HCT116 (cell line): ENCODE data around the gene OR8G5. TPM values are rescaled to one million over a fixed set of nuclear protein-coding genes. Genes with fewer than 3 reads are reported as not detected.
"Not testable (repeated sequence)": the region's sequence is repeated elsewhere in the genome, so short reads cannot be mapped to it uniquely, and the experiment has no call there.

Source experiments
- ATAC-seq: fragments of 200-7000 bp; cut with Tn5 transposase; 2 replicates; pipeline ENCODE4 v1.9.1; 2020; ENCODE audit warnings: mild to moderate bottlenecking, moderate library complexity
- BruUV-seq: library from RNA; stranded (reverse); fragments of 400-500 nt; replicated peaks from 2 replicates; lab custom pipeline; 2021; lab: Mats Ljungman, UMichigan
- CTCF ChIA-PET: fragments of 300-600 bp; sonication (Branson Sonifier 250); formaldehyde crosslinking; loops from one replicate; lab custom pipeline; 2021; ENCODE audit warnings: antibody characterized with exemption; lab: Charles Lee
- POLR2A ChIA-PET: fragments of 300-600, 350-600 bp; sonication (Branson Sonifier 250); formaldehyde crosslinking; loops from one replicate; lab custom pipeline; 2021; ENCODE audit warnings: antibody characterized with exemption; lab: Charles Lee
- RAD21 ChIA-PET, 2 experiments: fragments of 300-600 bp; sonication (Branson Sonifier 250); formaldehyde crosslinking; loops; one replicate each; lab custom pipeline; 2023; ENCODE audit warnings: low total read pairs in 2 of 2; ENCODE audit not compliant: uncharacterized antibody in 2 of 2, unreplicated experiment in 2 of 2, low non-redundant PET in 1 of 2; lab: Charles Lee
- DNase-seq: peaks from one replicate; pipeline ENCODE4 v3.0.0-alpha.2; 2010; ENCODE audit warnings: low read depth, low spot score
- H2AFZ ChIP-seq: fragments of 200-600 bp; shearing (Covaris generic), sonication (generic); 2 replicates; pipeline ENCODE4 v1.6.1; 2017; ENCODE audit warnings: low read depth, mixed run types, mixed read lengths, antibody characterized with exemption, low read length; ENCODE audit not compliant: poor library complexity, severe bottlenecking
- H3K27ac ChIP-seq: 2 replicates; pipeline ENCODE4 v1.5.1; 2012; ENCODE audit warnings: low read depth, low read length
- H3K27me3 ChIP-seq: fragments of 200-600 bp; sonication (generic); 2 replicates; pipeline ENCODE4 v1.6.1; 2016; ENCODE audit warnings: mixed run types, low read length, mixed read lengths; ENCODE audit not compliant: insufficient read depth
- H3K36me3 ChIP-seq, 2 experiments: fragments of 200-500 bp in 1 of 2; fragments of 200-600 bp in 1 of 2; sonication (Bioruptor generic) in 1 of 2; sonication (generic) in 1 of 2; 2 replicates each; pipeline versions ENCODE4 v1.5.1 to v1.6.1; 2014 to 2016; ENCODE audit warnings: low read length in 2 of 2, inconsistent platforms in 1 of 2, mixed read lengths in 1 of 2, mixed run types in 1 of 2; ENCODE audit not compliant: insufficient read depth in 2 of 2, control insufficient read depth in 1 of 2
- H3K4me1 ChIP-seq, 2 experiments: fragments of 200-600 bp in 1 of 2; sonication (generic) in 1 of 2; 2 replicates each; pipeline versions ENCODE4 v1.5.1 to v1.6.1; 2012 to 2017; ENCODE audit warnings: low read length in 2 of 2, inconsistent platforms in 1 of 2, mild to moderate bottlenecking in 1 of 2, mixed read lengths in 1 of 2, mixed run types in 1 of 2, moderate library complexity in 1 of 2; ENCODE audit not compliant: insufficient read depth in 2 of 2, control insufficient read depth in 1 of 2
- H3K4me2 ChIP-seq: fragments of 200-600 bp; sonication (generic); 2 replicates; pipeline ENCODE4 v1.6.1; 2017; ENCODE audit warnings: mixed run types, low read length, mixed read lengths
- H3K4me3 ChIP-seq, 2 experiments: fragments of 200-600 bp in 1 of 2; sonication (generic) in 1 of 2; replicated peaks in 1 of 2; 2 replicates each; pipeline ENCODE4 v1.5.1; 2011 to 2016; ENCODE audit warnings: low read length in 2 of 2, control low read depth in 1 of 2, low read depth in 1 of 2, mild to moderate bottlenecking in 1 of 2, mixed read lengths in 1 of 2, mixed run types in 1 of 2
- H3K79me2 ChIP-seq: fragments of 200-600 bp; sonication (generic); 2 replicates; pipeline ENCODE4 v1.6.1; 2017; ENCODE audit warnings: mild to moderate bottlenecking, mixed run types, low read length, moderate library complexity, mixed read lengths; ENCODE audit not compliant: insufficient read depth
- H3K9ac ChIP-seq: fragments of 200-600 bp; sonication (generic); 2 replicates; pipeline ENCODE4 v1.6.1; 2016; ENCODE audit warnings: low read length, mixed read lengths
- H3K9me2 ChIP-seq: fragments of 200-600 bp; sonication (generic), shearing (Covaris generic); 2 replicates; pipeline ENCODE4 v1.6.1; 2017; ENCODE audit warnings: mixed run types, mild to moderate bottlenecking, moderate library complexity; ENCODE audit not compliant: insufficient read depth
- H3K9me3 ChIP-seq, 2 experiments: fragments of 200-500 bp in 1 of 2; fragments of 200-600 bp in 1 of 2; sonication (Bioruptor generic) in 1 of 2; sonication (generic) in 1 of 2; 2 replicates each; pipeline ENCODE4 v1.6.1; 2014 to 2017; ENCODE audit warnings: low read length in 2 of 2, mixed read lengths in 2 of 2, inconsistent platforms in 1 of 2, low read depth in 1 of 2, mild to moderate bottlenecking in 1 of 2, mixed run types in 1 of 2, moderate library complexity in 1 of 2; ENCODE audit not compliant: control insufficient read depth in 1 of 2, insufficient read depth in 1 of 2
- H4K20me1 ChIP-seq: fragments of 200-600 bp; sonication (generic), shearing (Covaris generic); 2 replicates; pipeline ENCODE4 v1.6.1; 2017; ENCODE audit warnings: mixed run types, mild to moderate bottlenecking, moderate library complexity; ENCODE audit not compliant: insufficient read depth
- CBX3 ChIP-seq: IDR thresholded peaks from 2 replicates; pipeline ENCODE4 v1.6.1; 2012; ENCODE audit warnings: low read depth
- CTCF ChIP-seq, 3 experiments: fragments of 200-600 bp in 1 of 3; sonication (generic) in 1 of 3; IDR thresholded peaks in 2 of 3; conservative IDR thresholded peaks in 1 of 3; 2 replicates each; pipeline ENCODE4 v1.5.1; 2012 to 2017; ENCODE audit warnings: low read depth in 2 of 3, low read length in 2 of 3, antibody characterized with exemption in 1 of 3, borderline replicate concordance in 1 of 3, control low read depth in 1 of 3, mild to moderate bottlenecking in 1 of 3, mixed read lengths in 1 of 3, mixed run types in 1 of 3, moderate library complexity in 1 of 3; ENCODE audit not compliant: insufficient read depth in 1 of 3
- EZH2 ChIP-seq: fragments of 200-600 bp; sonication (generic); IDR thresholded peaks from 2 replicates; pipeline ENCODE4 v1.6.1; 2017; ENCODE audit warnings: antibody characterized with exemption, mixed run types
- EZH2phosphoT487 ChIP-seq: fragments of 200-600 bp; IDR thresholded peaks from 2 replicates; pipeline ENCODE4 v1.6.1; 2018; ENCODE audit warnings: antibody characterized with exemption, borderline replicate concordance
- FOSL1 ChIP-seq: IDR thresholded peaks from 2 replicates; pipeline ENCODE4 v1.6.1; 2012; ENCODE audit warnings: low read depth
- MAX ChIP-seq: IDR thresholded peaks from 2 replicates; pipeline ENCODE4 v1.6.1; 2012
- POLR2A ChIP-seq: IDR thresholded peaks from 2 replicates; pipeline ENCODE4 v1.7.0; 2011; ENCODE audit warnings: borderline replicate concordance; ENCODE audit not compliant: insufficient read depth, insufficient read length; ENCODE audit errors: extremely low read depth
- POLR2AphosphoS5 ChIP-seq: IDR thresholded peaks from 2 replicates; pipeline ENCODE4 v1.6.1; 2011; ENCODE audit warnings: mild to moderate bottlenecking, low read depth, low read length, moderate library complexity
- RAD21 ChIP-seq: IDR thresholded peaks from 2 replicates; pipeline ENCODE4 v1.6.1; 2012; ENCODE audit warnings: low read depth, mild to moderate bottlenecking
- SIN3A ChIP-seq: IDR thresholded peaks from 2 replicates; pipeline ENCODE4 v1.6.1; 2012; ENCODE audit warnings: low read depth
- TCF7L2 ChIP-seq: IDR thresholded peaks from 2 replicates; pipeline ENCODE4 v1.7.0; 2011; ENCODE audit warnings: borderline replicate concordance, inconsistent platforms; ENCODE audit not compliant: insufficient read depth, insufficient read length; ENCODE audit errors: extremely low read depth
- YY1 ChIP-seq: IDR thresholded peaks from 2 replicates; pipeline ENCODE4 v1.6.1; 2011; ENCODE audit warnings: low read length, low read depth, moderate library complexity, mild to moderate bottlenecking; ENCODE audit not compliant: insufficient replicate concordance; ENCODE audit errors: extremely low read depth
- ZFX ChIP-seq: fragments of 450-650 bp; IDR thresholded peaks from 2 replicates; pipeline ENCODE4 v1.6.1; 2017
- intact Hi-C: fragments of 100-400 bp; cut with micrococcal nuclease; formaldehyde crosslinking; loops from 2 replicates; pipeline ENCODE4 v1.10.0; 2022
- total RNA-seq: library from RNA; stranded (reverse); gene quantifications from one replicate; pipeline ENCODE4 v1.2.1, GENCODE V29; 2021; ENCODE audit not compliant: unreplicated experiment

The OR8G5 gene
- total RNA-seq, 1 experiment from 2014 or later, result not detected

GRCh38 chr11:124240621-124241397 lies 15.4 kb upstream of the OR8G5 start, which contains the start of gene OR8G1:
Gene OR8G1 (plus strand): TSS chr11:124241095. CDS start chr11:124249676, 8,581 bp downstream.
- Histone ChIP-seq H3K9ac (no peak within 1 kb of the TSS), H3K4me2 (no peak within 1 kb of the TSS), H3K79me2 (no peaks in the 10 kb centered on the region), H3K27ac (no peak within 1 kb of the TSS), H3K27me3 (peaks cover 11% of the 10 kb centered on the region; the same call in 1 of the 2 replicates), H3K36me3 (no peaks in the 10 kb centered on the region), H4K20me1 (no peaks in the 10 kb centered on the region), H3K9me3 (no peaks in the 10 kb centered on the region), H3K4me1 (no peaks in the 10 kb centered on the region)
- ATAC-seq (no peak), DNase-seq (no peak)
- CTCF ChIA-PET, result no interaction called here
- POLR2A ChIA-PET, result no interaction called here
- RAD21 ChIA-PET, result no interaction called here
- no TSS peak for BruUV-seq
- no peak for TF ChIP-seq ZFX
- no peak for TF ChIP-seq MAX
- TF ChIP-seq TCF7L2, result no peak
- no peak for TF ChIP-seq FOSL1
- no peak for TF ChIP-seq YY1
- no peak for TF ChIP-seq EZH2phosphoT487
- no peak for TF ChIP-seq EZH2
- no peak for TF ChIP-seq RAD21
- no peak for TF ChIP-seq POLR2AphosphoS5
- no peak for TF ChIP-seq POLR2A
- TF ChIP-seq CBX3, result no peak
- no peak for TF ChIP-seq SIN3A
- no peak for TF ChIP-seq CTCF (IDR thresholded peaks at IDR 0.05 in 2 of 3, conservative IDR thresholded peaks at IDR 0.05 in 1 of 3; ENCODE audit: borderline replicate concordance in 1 of 3, insufficient read depth in 1 of 3, low read depth in 2 of 3, low read length in 2 of 3)
- TF ChIP-seq, all 23 proteins: peak for 0
- intact Hi-C loops, result no loop called here
- H3K9me2 ChIP-seq, result no peaks in the 10 kb centered on the region
- no peak within 1 kb of the TSS for H3K4me3 ChIP-seq
- H2AFZ ChIP-seq, result no peak within 1 kb of the TSS

GRCh38 chr11:124249869-124250268 lies 6.3 kb upstream of the OR8G5 start:
- H3K4me3 ChIP-seq, H3K36me3 ChIP-seq, H3K9me2 ChIP-seq, RAD21 ChIA-PET, H4K20me1 ChIP-seq, H3K9me3 ChIP-seq, POLR2A ChIA-PET, CTCF ChIA-PET, BruUV-seq, H3K27ac ChIP-seq, intact Hi-C loops, H2AFZ ChIP-seq, H3K4me1 ChIP-seq, H3K79me2 ChIP-seq, DNase-seq, H3K9ac ChIP-seq, H3K4me2 ChIP-seq, ATAC-seq: not testable (repeated sequence)
- H3K27me3 ChIP-seq, result peaks cover 29% of the 10 kb centered on the region
